Lower leg skin (tissue), 3 donors: ENCODE measurements around the gene TMC7.

ENCODE experiments used
- POLR2A ChIP-seq, 2 donors: fragments of 450-650 bp; IDR thresholded peaks; one replicate each; pipeline ENCODE4 v1.6.1; 2016 to 2017; ENCODE audit warnings: antibody characterized with exemption in 2 of 2, mild to moderate bottlenecking in 1 of 2, moderate library complexity in 1 of 2
- TF ChIP-seq, protein P1 (sequence below), 3 donors: fragments of 450-650 bp; IDR thresholded peaks; one replicate each; pipeline ENCODE4 v1.5.1; 2016; ENCODE audit warnings: antibody characterized with exemption in 3 of 3, mild to moderate bottlenecking in 3 of 3, moderate library complexity in 2 of 3

DNA sequence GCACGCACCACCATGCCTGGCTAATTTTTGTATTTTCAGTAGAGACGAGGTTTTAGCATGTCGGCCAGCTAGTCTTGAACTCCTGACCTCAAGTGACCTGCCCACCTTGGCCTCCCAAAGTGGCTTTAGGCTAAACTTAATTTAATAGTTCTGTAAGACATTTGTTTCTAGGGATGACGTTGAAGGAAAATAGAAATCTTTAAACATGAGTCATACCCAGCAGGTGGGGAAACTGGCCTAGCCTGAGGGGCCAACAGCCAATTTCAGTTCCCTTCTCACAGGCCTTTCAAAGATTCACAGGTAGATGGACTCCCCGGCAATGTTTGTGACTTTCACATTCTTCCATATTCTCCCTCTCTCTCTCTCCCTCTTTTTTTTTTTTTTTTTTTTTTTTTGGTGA is 111.9 kb downstream of the TMC7 start:
- TF ChIP-seq, protein P1, sequence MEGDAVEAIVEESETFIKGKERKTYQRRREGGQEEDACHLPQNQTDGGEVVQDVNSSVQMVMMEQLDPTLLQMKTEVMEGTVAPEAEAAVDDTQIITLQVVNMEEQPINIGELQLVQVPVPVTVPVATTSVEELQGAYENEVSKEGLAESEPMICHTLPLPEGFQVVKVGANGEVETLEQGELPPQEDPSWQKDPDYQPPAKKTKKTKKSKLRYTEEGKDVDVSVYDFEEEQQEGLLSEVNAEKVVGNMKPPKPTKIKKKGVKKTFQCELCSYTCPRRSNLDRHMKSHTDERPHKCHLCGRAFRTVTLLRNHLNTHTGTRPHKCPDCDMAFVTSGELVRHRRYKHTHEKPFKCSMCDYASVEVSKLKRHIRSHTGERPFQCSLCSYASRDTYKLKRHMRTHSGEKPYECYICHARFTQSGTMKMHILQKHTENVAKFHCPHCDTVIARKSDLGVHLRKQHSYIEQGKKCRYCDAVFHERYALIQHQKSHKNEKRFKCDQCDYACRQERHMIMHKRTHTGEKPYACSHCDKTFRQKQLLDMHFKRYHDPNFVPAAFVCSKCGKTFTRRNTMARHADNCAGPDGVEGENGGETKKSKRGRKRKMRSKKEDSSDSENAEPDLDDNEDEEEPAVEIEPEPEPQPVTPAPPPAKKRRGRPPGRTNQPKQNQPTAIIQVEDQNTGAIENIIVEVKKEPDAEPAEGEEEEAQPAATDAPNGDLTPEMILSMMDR (IDR thresholded peaks at IDR 0.05) = no peak
- TF ChIP-seq POLR2A (IDR thresholded peaks at IDR 0.05) = no peak
